Left renal cortex interstitium (tissue), 4 donors: ENCODE measurements around the gene DENND2A. TPM values are rescaled to one million over a fixed set of nuclear protein-coding genes. Genes with fewer than 3 reads are reported as not detected.
"Not testable (repeated sequence)": the region's sequence is repeated elsewhere in the genome, so short reads cannot be mapped to it uniquely, and the experiment has no call there.

Experiments
- DNase-seq, 4 donors: peaks; one replicate each; pipeline ENCODE4 v3.0.0-alpha.2; 2013; ENCODE audit warnings: low read depth in 4 of 4, low spot score in 2 of 4, missing footprints in 1 of 4
- polyA plus RNA-seq, 4 donors: library from polyadenylated mRNA; unstranded; fragments of 120-200 nt; gene quantifications; one replicate each; pipeline ENCODE4 v1.2.1, GENCODE V29; 2013; ENCODE audit not compliant: insufficient read length in 4 of 4

The DENND2A gene
- polyA plus RNA-seq, 4 donors = 35.1 to 41.5 (median 38.8) TPM

- DNase-seq = no peak
These were observed 33.8 kb upstream of the DENND2A start for GRCh38 chr7:140674356-140674800.

GRCh38 chr7:140673774-140674155 lies 33.2 kb upstream of the DENND2A start:
- no peak for DNase-seq

GRCh38 chr7:140673063-140673773 lies 32.6 kb upstream of the DENND2A start:
- peak in 2 of 4 donors; percentile 32 to 34 for DNase-seq

- DNase-seq = peak in 1 of 4 donors; percentile 19
These were observed 31.9 kb upstream of the DENND2A start, which contains the start of gene ADCK2 for GRCh38 chr7:140672382-140673062. Gene ADCK2, plus strand, starts transcription at chr7:140672945. Its CDS starts 386 bp downstream, at chr7:140673331.

- DNase-seq = no peak
These were observed 31.4 kb upstream of the DENND2A start for GRCh38 chr7:140671966-140672365.

GRCh38 chr7:140670343-140670935 lies 29.8 kb upstream of the DENND2A start:
- no peak for DNase-seq

- DNase-seq = not testable (repeated sequence)
These were observed 29.2 kb upstream of the DENND2A start for GRCh38 chr7:140669862-140670261.

GRCh38 chr7:140669352-140669751 lies 28.7 kb upstream of the DENND2A start:
- DNase-seq = no peak

- no peak for DNase-seq
These were observed 28.0 kb upstream of the DENND2A start for GRCh38 chr7:140668641-140669040.

GRCh38 chr7:140667476-140667875 lies 26.9 kb upstream of the DENND2A start:
- no peak for DNase-seq

GRCh38 chr7:140662938-140663337 lies 22.3 kb upstream of the DENND2A start:
- DNase-seq = not testable (repeated sequence)

- no peak for DNase-seq
These were observed 20.5 kb upstream of the DENND2A start for GRCh38 chr7:140661124-140661523.

GRCh38 chr7:140659856-140660255 lies 19.2 kb upstream of the DENND2A start:
- DNase-seq = no peak

GRCh38 chr7:140657891-140658290 lies 17.3 kb upstream of the DENND2A start:
- no peak for DNase-seq

- DNase-seq = peak in 1 of 4 donors; percentile 48
These were observed 16.2 kb upstream of the DENND2A start for GRCh38 chr7:140656548-140657515.

GRCh38 chr7:140655511-140656408 lies 15.1 kb upstream of the DENND2A start:
- no peak for DNase-seq

GRCh38 chr7:140654661-140655060 lies 14.0 kb upstream of the DENND2A start:
- no peak for DNase-seq

GRCh38 chr7:140654109-140654387 lies 13.4 kb upstream of the DENND2A start:
- no peak for DNase-seq

- DNase-seq = peak in 1 of 4 donors; percentile 78
These were observed 12.9 kb upstream of the DENND2A start for GRCh38 chr7:140653319-140654108.
